H1 (cell line): ENCODE measurements around the gene CDH2. TPM values are rescaled to one million over a fixed set of nuclear protein-coding genes. Genes with fewer than 3 reads are reported as not detected.

Experiments used
- CTCF ChIA-PET: fragments of 300-600 bp; sonication (Branson Sonifier 250); formaldehyde crosslinking; loops from one replicate; lab custom pipeline; 2021; ENCODE audit not compliant: partially characterized antibody; lab: Charles Lee
- POLR2A ChIA-PET: fragments of 300-600 bp; sonication (Branson Sonifier 250); formaldehyde crosslinking; loops from one replicate; lab custom pipeline; 2021; ENCODE audit warnings: inconsistent platforms; ENCODE audit not compliant: partially characterized antibody; lab: Charles Lee
- DNase-seq, 2 experiments: peaks; one replicate each; pipeline versions ENCODE4 v3.0.0 to v3.0.0-alpha.2; 2010 to 2022; ENCODE audit warnings: low spot score in 2 of 2, low read depth in 1 of 2, mixed read lengths in 1 of 2
- FAIRE-seq: peaks from 2 replicates; lab custom pipeline; 2011; peaks lifted over from hg19 to GRCh38; lab: Jason Lieb, UNC
- H2AFZ ChIP-seq: 2 replicates; pipeline ENCODE4 v1.8.1; 2012; ENCODE audit warnings: low read length, inconsistent platforms
- H2AK5ac ChIP-seq: 2 replicates; pipeline ENCODE4 v1.6.1; 2013; ENCODE audit warnings: low read depth, low read length
- H2BK120ac ChIP-seq: replicated peaks from 2 replicates; pipeline ENCODE3; 2013; ENCODE audit warnings: low read depth, low read length, inconsistent platforms
- H2BK12ac ChIP-seq: 2 replicates; pipeline ENCODE4 v1.6.1; 2013; ENCODE audit warnings: low read depth, low read length
- H2BK15ac ChIP-seq: 2 replicates; pipeline ENCODE4 v1.6.1; 2013; ENCODE audit warnings: low read length
- H2BK20ac ChIP-seq: 2 replicates; pipeline ENCODE4 v1.6.1; 2013; ENCODE audit warnings: low read length
- H2BK5ac ChIP-seq: 2 replicates; pipeline ENCODE4 v1.6.1; 2013; ENCODE audit warnings: low read depth, low read length
- H3K14ac ChIP-seq: 2 replicates; pipeline ENCODE4 v1.6.1; 2013; ENCODE audit warnings: inconsistent platforms; ENCODE audit not compliant: insufficient read length
- H3K18ac ChIP-seq: 2 replicates; pipeline ENCODE4 v1.6.1; 2013; ENCODE audit warnings: low read length; ENCODE audit errors: extremely low read depth
- H3K23ac ChIP-seq: 2 replicates; pipeline ENCODE4 v1.6.1; 2013; ENCODE audit warnings: inconsistent platforms; ENCODE audit not compliant: insufficient read length
- H3K23me2 ChIP-seq: 2 replicates; pipeline ENCODE4 v1.6.1; 2013; ENCODE audit warnings: low read depth, low read length
- H3K27ac ChIP-seq: 2 replicates; pipeline ENCODE4 v1.6.1; 2011; ENCODE audit warnings: low read depth, low read length, inconsistent platforms
- H3K27me3 ChIP-seq, 4 experiments: replicated peaks in 1 of 4; 1 replicate in 1 of 4; 2 replicates in 3 of 4; pipeline versions ENCODE4 v1.6.1 to v1.8.1; 2011 to 2013; ENCODE audit warnings: low read length in 3 of 4, mild to moderate bottlenecking in 3 of 4, inconsistent platforms in 2 of 4, mixed read lengths in 2 of 4, moderate library complexity in 1 of 4; ENCODE audit not compliant: control insufficient read depth in 3 of 4, insufficient read depth in 3 of 4; ENCODE audit errors: extremely low read depth in 1 of 4
- H3K36me3 ChIP-seq, 4 experiments: 2 replicates each; pipeline versions ENCODE4 v1.6.1 to v1.8.1; 2011 to 2013; ENCODE audit warnings: mild to moderate bottlenecking in 4 of 4, low read length in 3 of 4, moderate library complexity in 2 of 4, control low read depth in 1 of 4, inconsistent platforms in 1 of 4; ENCODE audit not compliant: insufficient read depth in 4 of 4, control insufficient read depth in 2 of 4
- H3K4ac ChIP-seq: replicated peaks from 2 replicates; pipeline ENCODE3; 2013; ENCODE audit warnings: low read length, low read depth, mixed read lengths, inconsistent platforms; ENCODE audit not compliant: insufficient read length
- H3K4me1 ChIP-seq, 4 experiments: replicated peaks in 1 of 4; 1 replicate in 1 of 4; 2 replicates in 3 of 4; pipeline versions ENCODE4 v1.6.1 to v1.8.1; 2011 to 2013; ENCODE audit warnings: low read length in 3 of 4, inconsistent platforms in 2 of 4, mixed read lengths in 1 of 4; ENCODE audit not compliant: insufficient read depth in 4 of 4, control insufficient read depth in 3 of 4
- H3K4me2 ChIP-seq, 2 experiments: 2 replicates each; pipeline versions ENCODE4 v1.6.1 to v1.8.1; 2011 to 2013; ENCODE audit warnings: low read depth in 2 of 2, low read length in 2 of 2, control low read depth in 1 of 2, inconsistent platforms in 1 of 2, mild to moderate bottlenecking in 1 of 2; ENCODE audit not compliant: insufficient read depth in 1 of 2
- H3K4me3 ChIP-seq, 4 experiments: fragments of 200-600, 300-600 bp in 1 of 4; sonication (generic), shearing (Covaris generic), sonication (Bioruptor Twin) in 1 of 4; 2 replicates each; pipeline versions ENCODE4 v1.5.1 to v1.8.1; 2011 to 2016; ENCODE audit warnings: low read length in 4 of 4, low read depth in 3 of 4, control low read depth in 2 of 4, inconsistent platforms in 2 of 4, mild to moderate bottlenecking in 2 of 4, mixed read lengths in 1 of 4, moderate library complexity in 1 of 4; ENCODE audit not compliant: insufficient read depth in 2 of 4; ENCODE audit errors: extremely low read depth in 1 of 4
- H3K56ac ChIP-seq: replicated peaks from 2 replicates; pipeline ENCODE3; 2013; ENCODE audit warnings: low read depth, mild to moderate bottlenecking, mixed read lengths, low read length, inconsistent platforms; ENCODE audit not compliant: insufficient read length
- H3K79me1 ChIP-seq: 2 replicates; pipeline ENCODE4 v1.6.1; 2013; ENCODE audit warnings: low read depth, low read length, control low read depth
- H3K79me2 ChIP-seq, 2 experiments: 2 replicates each; pipeline versions ENCODE4 v1.6.1 to v1.8.1; 2012 to 2013; ENCODE audit warnings: low read length in 2 of 2, mild to moderate bottlenecking in 2 of 2, inconsistent platforms in 1 of 2; ENCODE audit not compliant: insufficient read depth in 2 of 2, control insufficient read depth in 1 of 2
- H3K9ac ChIP-seq, 4 experiments: replicated peaks in 1 of 4; 1 replicate in 1 of 4; 2 replicates in 3 of 4; pipeline versions ENCODE4 v1.6.1 to v1.8.1; 2011 to 2013; ENCODE audit warnings: low read depth in 3 of 4, low read length in 3 of 4, control low read depth in 2 of 4, mild to moderate bottlenecking in 2 of 4, moderate library complexity in 2 of 4, inconsistent platforms in 1 of 4; ENCODE audit errors: extremely low read depth in 1 of 4
- H3K9me3 ChIP-seq, 2 experiments: 2 replicates each; pipeline versions ENCODE4 v1.6.1 to v1.8.1; 2012 to 2013; ENCODE audit warnings: mild to moderate bottlenecking in 2 of 2, moderate library complexity in 2 of 2, control low read depth in 1 of 2, inconsistent platforms in 1 of 2, low read depth in 1 of 2, low read length in 1 of 2, mixed read lengths in 1 of 2; ENCODE audit not compliant: insufficient read depth in 2 of 2
- H4K20me1 ChIP-seq, 2 experiments: replicated peaks in 1 of 2; 2 replicates each; pipeline versions ENCODE3 to v1.8.1; 2011 to 2013; ENCODE audit warnings: inconsistent platforms in 2 of 2, low read length in 2 of 2, mild to moderate bottlenecking in 1 of 2; ENCODE audit not compliant: insufficient read depth in 2 of 2, control insufficient read depth in 1 of 2
- H4K5ac ChIP-seq: 2 replicates; pipeline ENCODE4 v1.6.1; 2013; ENCODE audit warnings: low read length, low read depth, mixed read lengths, inconsistent platforms; ENCODE audit not compliant: insufficient read length
- H4K8ac ChIP-seq: 2 replicates; pipeline ENCODE4 v1.8.0; 2013; ENCODE audit warnings: mild to moderate bottlenecking, moderate library complexity, low read length, inconsistent platforms; ENCODE audit not compliant: insufficient read depth; ENCODE audit errors: extremely low read depth
- H4K91ac ChIP-seq: replicated peaks from 2 replicates; pipeline ENCODE3; 2013; ENCODE audit warnings: low read length, mixed read lengths, inconsistent platforms; ENCODE audit not compliant: insufficient read length
- ATF2 ChIP-seq: IDR thresholded peaks from 2 replicates; pipeline ENCODE4 v1.6.1; 2012; ENCODE audit warnings: low read length, inconsistent platforms
- MAFK ChIP-seq: IDR thresholded peaks from 2 replicates; pipeline ENCODE4 v1.6.1; 2012; ENCODE audit warnings: low read depth, mild to moderate bottlenecking, improper control_type of control experiment, low read length
- WGBS, 2 experiments: shearing (Covaris generic) in 1 of 2; methylation state at CpG; one replicate each; pipeline versions ENCODE4 v1.1.6 to v1.1.7; 2013 to 2015; ENCODE audit warnings: low lambda C conversion rate in 2 of 2, mixed read lengths in 2 of 2, inconsistent platforms in 1 of 2, low coverage in 1 of 2, missing lambda C conversion rate in 1 of 2; ENCODE audit not compliant: insufficient replicate concordance in 2 of 2, insufficient coverage in 1 of 2, insufficient read length in 1 of 2; ENCODE audit errors: extremely low coverage in 1 of 2, missing lambda C conversion rate in 1 of 2; 5-methylcytosine and 5-hydroxymethylcytosine counted together
- polyA plus RNA-seq, 7 experiments: library from polyadenylated mRNA; depleted of rRNA in 3 of 7; stranded (reverse) in 5 of 7; unstranded in 2 of 7; fragments of >200 nt in 5 of 7; fragments of 200-250 nt in 2 of 7; gene quantifications; 1 replicate in 5 of 7; 2 replicates in 1 of 7; 4 replicates in 1 of 7; pipeline versions ENCODE4 v1.2.1 to v1.2.3, GENCODE V29; 2011 to 2013; ENCODE audit warnings: missing spikeins in 2 of 7, mixed read lengths in 2 of 7
- total RNA-seq: library from RNA; stranded (reverse); fragmentation: NEBNext Ultra II Directional; extraction: Animal tissue kit (Norgen Biotek cat#: 25700); gene quantifications from 2 replicates; pipeline ENCODE4 v1.2.1, GENCODE V29; 2021

The CDH2 gene
- total and polyA plus RNA-seq, 2 of the 8 experiments (the other 6 are each of a cell fraction or from before 2014, with no cell fraction given) = 15.0 to 56.5 TPM

GRCh38 chr18:27966881-27967280, 210.0 kb downstream of the CDH2 start:
- H2BK15ac ChIP-seq = no peak overlapping the region
- H3K9me3 ChIP-seq = no peaks in the 10 kb centered on the region
- no peak overlapping the region for H2BK12ac ChIP-seq
- POLR2A ChIA-PET = no interaction called here
- H3K79me1 ChIP-seq = no peaks in the 10 kb centered on the region
- H3K9ac ChIP-seq = no peak overlapping the region
- no peak overlapping the region for H3K23ac ChIP-seq
- no peak overlapping the region for H3K4me3 ChIP-seq
- H3K18ac ChIP-seq = no peak overlapping the region
- H3K4me2 ChIP-seq = no peak overlapping the region
- WGBS, 2 experiments = 92% methylated on average over 4 of the region's 4 CpGs; no CpG with 5 or more reads in 1 of the 2 experiments
- no peak overlapping the region for H3K4ac ChIP-seq
- H2BK20ac ChIP-seq = no peak overlapping the region
- H3K23me2 ChIP-seq = no peaks in the 10 kb centered on the region
- CTCF ChIA-PET = no interaction called here
- no peaks in the 10 kb centered on the region for H3K36me3 ChIP-seq
- no peaks in the 10 kb centered on the region for H4K20me1 ChIP-seq
- H3K27me3 ChIP-seq = no peaks in the 10 kb centered on the region
- FAIRE-seq (no peak), DNase-seq (no peak)
- H2AK5ac ChIP-seq = no peak overlapping the region
- H4K91ac ChIP-seq = no peak overlapping the region
- H3K4me1 ChIP-seq = peaks cover 0 to 4% (median 4%) of the 10 kb centered on the region in 4 experiments; a peak in 2 of 7 replicates
- no peak overlapping the region for H2BK5ac ChIP-seq
- H2AFZ ChIP-seq = no peak overlapping the region
- no peak overlapping the region for H4K8ac ChIP-seq
- H3K79me2 ChIP-seq = no peaks in the 10 kb centered on the region
- H3K14ac ChIP-seq = no peak overlapping the region
- H4K5ac ChIP-seq = no peak overlapping the region
- no peak overlapping the region for H2BK120ac ChIP-seq
- H3K27ac ChIP-seq = no peak overlapping the region
- H3K56ac ChIP-seq = no peak overlapping the region
- TF ChIP-seq MAFK = no peak
- no peak for TF ChIP-seq ATF2
